Left kidney (tissue), 2 donors: Measurements from ENCODE around the gene TATDN2. TPM values are rescaled to one million over a fixed set of nuclear protein-coding genes. Genes with fewer than 3 reads are reported as not detected.
"Not testable (repeated sequence)": the region's sequence is repeated elsewhere in the genome, so short reads cannot be mapped to it uniquely, and the experiment has no call there.

Experiments
- DNase-seq: peaks from one replicate; pipeline ENCODE4 v3.0.0-alpha.2; 2013
- polyA plus RNA-seq: library from polyadenylated mRNA; unstranded; fragments of 120-200 nt; gene quantifications from one replicate; pipeline ENCODE4 v1.2.1, GENCODE V29; 2013; ENCODE audit not compliant: insufficient read length

TATDN2 gene
- polyA plus RNA-seq, 1 donor = 41.0 TPM

DNA sequence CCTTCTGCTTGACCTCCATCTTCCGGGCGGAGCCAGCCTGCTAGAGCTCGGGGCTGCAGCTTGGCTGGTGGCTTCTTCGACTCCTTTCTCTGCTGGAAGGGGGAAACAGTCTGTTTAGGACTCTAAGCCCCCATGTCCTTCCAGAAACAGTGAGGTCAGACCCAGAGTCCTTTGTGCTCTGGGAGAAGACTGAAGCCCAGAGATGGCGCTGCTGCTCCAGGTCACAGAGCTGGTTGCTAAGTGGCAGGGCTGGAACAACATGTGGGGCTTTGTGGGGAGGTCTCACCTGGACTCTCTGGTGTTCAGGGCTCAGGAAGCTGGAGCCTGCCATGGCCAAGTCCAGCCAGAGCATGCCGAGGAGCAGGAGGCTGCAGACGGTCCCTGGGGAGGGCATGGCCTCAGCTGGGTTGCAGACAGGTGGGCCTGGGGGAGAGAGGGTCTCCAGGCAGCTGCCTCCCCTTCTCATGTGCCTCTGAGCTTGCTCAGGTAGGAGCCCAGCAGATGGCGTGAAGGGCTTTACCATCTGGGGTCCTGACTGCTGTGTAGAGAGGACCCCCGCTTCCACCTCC, 41.6 kb downstream of the TATDN2 start:
- no peak for DNase-seq

GRCh38 chr3:10290481-10291176, 42.4 kb downstream of the TATDN2 start:
- DNase-seq = no peak

DNA sequence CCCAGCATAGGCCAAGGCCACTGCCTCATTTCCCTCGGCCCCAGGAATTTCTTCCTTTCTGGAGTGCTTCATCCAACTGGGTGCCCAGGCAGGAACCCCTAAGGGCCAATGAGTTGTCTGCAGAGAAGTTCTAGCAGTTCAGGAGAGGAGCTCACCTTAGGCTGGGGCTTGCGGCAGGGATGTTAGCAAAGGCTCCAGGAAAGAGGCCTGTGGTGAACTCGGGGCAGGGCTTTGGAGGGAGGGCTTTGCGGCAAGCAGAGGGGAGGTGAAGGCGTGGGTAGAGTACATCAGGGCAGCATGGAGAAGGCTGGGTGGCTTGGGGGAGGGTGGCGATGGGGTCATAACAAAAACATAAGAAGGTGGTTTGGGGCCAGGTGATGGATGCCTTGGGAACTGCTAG, 43.4 kb downstream of the TATDN2 start:
- DNase-seq = no peak

DNA sequence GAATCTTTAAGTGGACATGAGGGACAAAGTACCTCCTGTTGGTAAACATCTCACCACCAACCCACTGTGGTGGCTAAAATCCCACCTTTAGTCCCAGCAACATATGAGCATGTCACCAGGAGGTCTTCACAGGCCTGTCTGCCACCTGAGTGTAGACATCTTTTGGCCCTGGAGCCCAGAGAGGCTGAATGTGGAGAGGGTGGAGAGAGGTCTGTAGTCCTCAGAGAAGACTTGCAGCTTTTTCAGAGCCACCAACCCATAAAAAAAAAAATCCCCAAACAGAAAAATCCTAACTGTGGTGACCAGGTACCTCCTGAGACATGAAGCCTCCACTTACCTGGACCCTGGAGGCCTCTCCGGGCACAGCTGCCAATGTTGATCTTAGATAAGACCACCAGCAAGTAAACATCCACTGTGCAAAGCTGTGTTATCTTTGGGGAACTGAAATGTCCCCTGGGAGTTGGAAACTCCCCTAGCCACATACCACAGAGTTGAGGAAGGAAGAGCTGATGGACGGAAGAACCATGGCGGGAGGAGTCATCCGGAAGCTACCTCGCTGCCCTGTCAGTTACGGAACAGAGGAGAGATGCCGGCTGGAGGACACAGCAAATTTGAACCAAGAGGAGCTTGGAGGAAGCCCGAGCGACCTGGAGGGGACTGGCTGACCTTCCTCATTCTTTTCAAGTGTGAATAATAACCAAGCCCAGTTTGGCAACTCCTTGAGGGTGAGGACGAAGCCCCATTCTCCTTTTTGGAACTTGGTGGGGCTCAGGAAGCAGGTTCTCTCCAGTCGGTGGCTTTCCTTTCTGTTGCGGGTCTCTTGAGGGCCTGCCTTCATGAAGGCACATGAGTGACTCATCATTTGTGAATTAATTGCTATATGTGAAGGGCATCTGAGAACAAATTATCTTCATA, 44.5 kb downstream of the TATDN2 start, which contains the start of gene GHRL:
Gene GHRL (minus strand): TSS at position 443 of the 915 bp plus-strand sequence. CDS start 2,767 bp downstream, outside the sequence.
- DNase-seq = no peak

DNA sequence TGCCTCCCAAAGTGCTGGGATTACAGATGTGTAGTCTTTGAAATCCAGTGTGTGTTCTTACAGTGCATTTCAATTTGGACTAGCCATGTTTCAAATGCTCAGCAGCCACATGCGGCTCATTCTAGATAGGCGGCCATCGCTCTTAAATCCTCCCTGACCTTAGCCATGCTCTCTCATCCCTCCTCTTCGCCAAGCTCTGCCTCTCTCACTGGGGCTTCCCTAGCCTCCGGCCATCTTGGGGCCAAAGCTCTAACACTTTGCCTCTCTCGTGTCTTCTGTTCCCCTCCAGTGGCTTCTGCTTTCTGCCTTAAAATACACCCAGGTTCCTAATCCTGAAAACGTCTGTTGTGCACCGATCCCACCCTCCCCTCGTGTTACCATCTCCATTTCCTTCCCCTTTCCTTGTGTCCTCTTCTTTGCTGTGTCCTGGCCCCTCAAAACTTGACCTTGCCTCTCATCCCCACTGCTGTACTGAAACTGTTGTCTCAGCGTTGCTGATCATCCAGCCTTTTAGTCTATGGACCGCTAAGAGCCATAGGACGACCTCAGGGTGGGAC, 45.8 kb downstream of the TATDN2 start:
- DNase-seq = no peak

DNA sequence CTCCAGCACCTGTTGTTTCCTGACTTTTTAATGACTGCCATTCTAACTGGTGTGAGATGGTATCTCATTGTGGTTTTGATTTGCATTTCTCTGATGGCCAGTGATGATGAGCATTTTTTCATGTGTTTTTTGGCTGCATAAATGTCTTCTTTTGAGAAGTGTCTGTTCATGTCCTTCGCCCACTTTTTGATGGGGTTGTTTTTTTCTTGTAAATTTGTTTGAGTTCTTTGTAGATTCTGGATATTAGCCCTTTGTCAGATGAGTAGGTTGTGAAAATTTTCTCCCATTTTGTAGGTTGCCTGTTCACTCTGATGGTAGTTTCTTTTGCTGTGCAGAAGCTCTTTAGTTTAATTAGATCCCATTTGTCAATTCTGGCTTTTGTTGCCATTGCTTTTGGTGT, 49.8 kb downstream of the TATDN2 start:
- not testable (repeated sequence) for DNase-seq

- no peak for DNase-seq
These were observed 50.9 kb downstream of the TATDN2 start for GRCh38 chr3:10299175-10299574.

GRCh38 chr3:10299679-10300078, 51.4 kb downstream of the TATDN2 start:
- DNase-seq = no peak

- no peak for DNase-seq
These were observed 51.8 kb downstream of the TATDN2 start for GRCh38 chr3:10300087-10300486.

DNA sequence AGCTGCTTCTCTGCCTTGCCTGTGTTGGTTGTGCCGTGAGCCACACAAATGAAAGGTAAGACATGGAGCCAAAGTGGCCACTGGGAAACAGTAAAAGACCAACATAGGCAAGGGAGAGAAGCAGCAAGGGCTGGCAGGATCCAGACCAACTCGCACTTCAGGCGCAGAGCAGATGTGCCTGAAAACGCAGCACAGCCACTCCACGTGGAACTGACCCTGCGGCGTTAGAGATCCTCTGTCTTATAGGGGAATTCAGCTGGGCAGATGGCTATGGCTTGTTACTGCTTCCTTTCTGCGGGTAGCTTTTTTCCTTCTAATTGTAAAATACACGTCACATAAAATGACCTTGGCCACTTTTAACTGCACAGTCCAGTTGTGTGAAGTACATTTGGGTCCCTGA, 54.8 kb downstream of the TATDN2 start:
- DNase-seq = no peak

DNA sequence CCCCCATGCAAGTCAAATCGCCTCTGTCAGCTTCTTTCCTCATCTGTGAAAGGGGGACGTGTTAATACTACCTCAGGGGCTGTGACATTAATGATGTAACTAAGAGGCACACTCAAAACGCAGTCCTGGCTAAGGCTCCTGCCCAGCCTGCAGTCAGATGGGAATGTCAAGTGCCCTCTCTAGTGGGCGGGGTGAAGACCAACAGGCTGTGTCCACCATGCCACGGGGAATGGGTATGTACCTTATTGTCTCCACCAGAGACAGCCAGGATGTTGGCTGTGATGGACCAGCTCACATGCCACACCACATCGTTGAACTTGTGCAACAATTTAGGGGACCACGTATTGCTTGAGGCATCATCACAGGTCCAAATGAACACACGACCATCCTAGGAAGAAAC, 55.5 kb downstream of the TATDN2 start:
- DNase-seq = no peak

DNA sequence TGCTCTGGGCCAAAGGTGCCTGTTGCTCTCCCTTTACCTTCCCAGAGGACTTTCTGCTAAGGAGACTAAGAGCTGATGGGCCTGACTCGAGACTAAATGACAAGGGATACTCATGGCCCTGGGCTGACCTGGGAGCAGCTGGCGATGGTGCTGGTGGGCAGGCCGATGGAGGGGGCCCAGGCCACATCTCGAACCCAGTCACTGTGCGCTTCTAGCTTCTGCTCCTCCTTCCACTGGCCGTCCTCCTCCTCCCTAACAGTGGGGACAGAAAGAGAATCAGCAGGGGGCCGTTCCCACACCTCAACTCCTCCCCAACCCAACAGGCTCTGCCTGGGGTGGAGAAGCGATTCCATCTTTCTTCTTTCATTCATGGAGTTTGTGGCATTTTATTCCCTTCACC, 56.6 kb downstream of the TATDN2 start:
- DNase-seq = no peak

DNA sequence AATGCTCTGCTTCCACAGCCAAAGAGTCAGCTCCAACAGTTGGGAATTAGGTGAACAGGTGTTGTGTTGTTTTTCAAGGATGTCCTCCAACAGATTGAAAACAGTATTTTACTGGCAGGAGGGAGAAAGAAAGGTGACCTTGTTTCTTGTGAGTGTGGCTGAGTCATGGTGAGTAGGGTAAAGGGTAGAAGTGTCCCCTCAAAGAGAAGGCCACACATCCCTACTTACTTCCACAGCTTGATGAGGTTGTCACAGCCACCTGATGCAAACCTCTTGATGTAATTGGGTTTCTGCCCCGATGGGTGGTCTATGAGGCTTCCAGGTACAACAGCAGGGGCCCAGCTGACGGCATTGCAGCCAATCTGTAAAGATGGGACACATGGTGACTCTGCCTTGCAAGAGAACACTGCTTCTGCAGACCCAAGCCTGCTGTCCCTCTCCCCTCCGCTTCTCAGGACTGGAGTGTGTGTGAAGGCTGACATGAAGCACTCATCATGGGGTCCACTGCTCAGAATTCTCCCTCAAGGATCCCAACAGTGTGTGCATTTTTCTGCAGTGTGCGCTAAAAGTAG, 57.2 kb downstream of the TATDN2 start:
- no peak for DNase-seq

- DNase-seq = no peak
These were observed 57.9 kb downstream of the TATDN2 start for GRCh38 chr3:10306156-10306555.

DNA sequence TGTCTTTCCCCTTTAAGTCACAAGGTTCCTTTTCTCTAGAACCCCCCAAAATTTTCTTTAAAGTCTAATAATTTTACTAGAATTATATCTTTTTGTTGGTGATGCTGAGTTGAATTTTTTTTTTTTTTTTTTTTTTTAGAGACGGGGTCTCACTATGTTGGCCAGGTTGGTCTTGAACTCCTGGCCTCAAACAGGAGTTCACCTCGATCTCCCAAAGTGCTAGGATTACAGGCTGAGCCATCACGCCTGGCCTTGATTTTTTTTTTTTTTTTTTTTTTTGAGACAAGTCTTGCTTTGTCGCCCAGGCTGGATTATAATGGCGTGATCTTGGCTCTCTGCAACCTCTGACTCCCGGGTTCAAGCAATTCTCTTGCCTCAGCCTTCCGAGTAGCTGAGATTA, 60.4 kb downstream of the TATDN2 start:
- DNase-seq = no peak

DNA sequence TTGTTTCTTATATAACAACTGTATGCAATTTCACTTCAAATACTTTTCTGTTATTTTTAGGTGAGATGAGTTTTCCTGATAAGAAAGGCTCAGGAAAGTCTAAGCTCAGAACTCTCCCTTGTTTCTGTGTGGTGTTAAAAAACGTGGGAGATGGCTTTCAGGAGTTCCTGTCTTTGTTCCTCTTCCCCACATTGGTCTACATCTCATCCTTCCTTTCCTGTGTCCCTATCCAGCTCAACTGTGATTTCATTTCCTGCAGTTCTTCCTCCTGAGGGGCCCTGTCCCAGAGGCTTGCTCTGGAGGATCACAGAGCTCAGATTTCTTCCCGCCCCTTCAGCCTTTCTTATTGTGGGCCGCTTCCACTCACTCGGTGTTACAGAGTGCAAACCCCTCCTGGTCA, 61.5 kb downstream of the TATDN2 start:
- no peak for DNase-seq

DNA sequence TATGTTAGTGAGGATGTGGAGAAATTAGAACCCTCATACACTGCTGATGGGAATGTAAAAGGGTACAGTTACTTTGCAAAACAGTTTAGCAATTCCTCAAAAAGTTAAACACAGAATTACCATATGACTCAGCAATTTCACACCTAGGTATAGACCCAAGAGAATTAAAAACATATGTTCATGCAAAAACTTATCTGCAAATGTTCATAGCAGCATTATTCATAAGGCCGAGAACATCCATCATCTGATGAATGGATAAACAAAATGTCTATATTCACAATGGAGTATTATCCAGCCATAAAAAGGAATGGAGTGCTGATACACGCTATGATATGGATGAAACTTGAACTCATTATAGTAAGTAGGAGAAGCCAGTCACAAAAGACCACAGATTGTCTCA, 62.3 kb downstream of the TATDN2 start:
- no peak for DNase-seq

- no peak for DNase-seq
These were observed 63.5 kb downstream of the TATDN2 start for GRCh38 chr3:10311710-10312109.

- DNase-seq = no peak
These were observed 64.1 kb downstream of the TATDN2 start for GRCh38 chr3:10312391-10312790.

DNA sequence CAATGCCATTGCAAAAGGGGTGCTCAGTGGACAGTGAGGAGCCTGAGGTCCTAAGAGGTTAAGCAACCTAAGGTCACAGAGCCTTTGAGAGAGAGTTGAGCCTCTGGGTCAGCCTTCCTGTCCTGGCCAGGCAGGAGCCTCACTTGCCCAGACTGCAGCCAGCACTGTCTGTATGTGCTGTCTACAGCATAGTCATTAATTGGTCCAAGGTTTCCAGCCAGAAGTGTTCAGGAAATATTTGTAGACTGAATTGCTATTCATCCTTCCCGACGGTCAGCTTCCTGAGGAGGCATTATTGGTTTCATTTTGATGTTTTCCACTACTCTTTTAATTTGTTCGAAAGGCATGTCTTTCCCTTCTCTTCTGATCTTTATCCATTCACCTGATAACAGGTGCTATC, 64.6 kb downstream of the TATDN2 start:
- DNase-seq = no peak

GRCh38 chr3:10315101-10315500, 66.8 kb downstream of the TATDN2 start:
- no peak for DNase-seq

DNA sequence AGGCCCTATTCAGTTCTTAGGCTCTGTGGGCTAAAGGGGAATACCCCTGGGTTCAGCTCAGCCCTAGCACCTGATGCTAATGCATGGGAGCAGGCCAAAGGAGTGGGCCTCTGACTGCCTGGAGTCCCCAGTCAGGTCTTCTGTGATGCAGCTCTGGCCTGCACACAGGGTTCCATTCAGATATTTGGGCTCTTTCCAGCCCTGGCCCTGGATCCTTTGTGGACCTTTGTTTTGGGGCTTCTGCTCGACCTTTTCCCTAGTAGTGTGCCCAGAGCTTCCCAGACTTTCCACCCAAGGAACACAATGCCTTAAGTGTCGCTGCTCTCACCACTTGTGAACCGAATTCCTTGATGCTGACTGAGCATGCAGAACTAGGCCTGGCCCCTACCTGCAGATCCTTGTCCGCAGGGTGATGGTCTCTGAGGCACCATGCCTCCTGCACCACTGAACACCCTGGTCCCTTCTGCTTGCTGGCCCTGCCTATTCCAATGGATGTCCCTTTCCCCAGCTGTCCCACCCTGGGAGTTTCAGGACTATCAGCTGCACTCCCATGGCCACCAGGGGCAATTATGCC, 67.6 kb downstream of the TATDN2 start:
- DNase-seq = no peak
